ENCODE measurements around the gene DNASE1L1. TPM values are rescaled to one million over a fixed set of nuclear protein-coding genes. Genes with fewer than 3 reads are reported as not detected.

DNASE1L1 gene
- total RNA-seq, 1 donor from 2014 or later: 56.3 TPM

DNA sequence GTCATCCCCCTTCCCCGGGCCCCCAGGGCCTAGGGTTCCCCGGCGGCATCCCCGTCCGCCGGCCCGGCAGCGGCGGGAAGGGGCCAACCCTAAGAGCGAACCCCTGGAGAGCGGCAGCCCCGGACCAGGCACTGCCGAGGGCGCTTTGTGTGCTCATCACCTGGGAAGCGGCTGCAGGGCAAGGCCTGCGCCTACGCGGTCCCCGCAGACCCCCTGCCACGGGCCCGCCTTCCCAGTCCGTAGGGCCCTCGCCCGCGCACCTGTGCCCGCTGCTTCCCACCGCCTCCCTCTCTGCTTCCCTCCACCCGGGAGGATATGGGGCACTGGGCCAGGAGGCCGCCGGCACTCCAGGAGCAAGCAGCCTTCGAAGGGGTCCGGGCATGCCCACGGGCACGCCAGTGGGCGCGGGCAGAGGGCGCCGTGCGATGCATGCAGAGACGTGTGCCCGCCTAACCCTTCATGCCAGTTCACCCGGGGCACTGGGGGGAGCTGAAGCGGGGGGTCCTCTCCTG lies 37.2 kb downstream of the DNASE1L1 start:
- H3K27ac ChIP-seq (replicated peaks): peak overlapping the region; percentile 95
- DNase-seq: no peak
- H3K36me3 ChIP-seq: peaks cover 10% of the 10 kb centered on the region
- TF ChIP-seq, protein P1, sequence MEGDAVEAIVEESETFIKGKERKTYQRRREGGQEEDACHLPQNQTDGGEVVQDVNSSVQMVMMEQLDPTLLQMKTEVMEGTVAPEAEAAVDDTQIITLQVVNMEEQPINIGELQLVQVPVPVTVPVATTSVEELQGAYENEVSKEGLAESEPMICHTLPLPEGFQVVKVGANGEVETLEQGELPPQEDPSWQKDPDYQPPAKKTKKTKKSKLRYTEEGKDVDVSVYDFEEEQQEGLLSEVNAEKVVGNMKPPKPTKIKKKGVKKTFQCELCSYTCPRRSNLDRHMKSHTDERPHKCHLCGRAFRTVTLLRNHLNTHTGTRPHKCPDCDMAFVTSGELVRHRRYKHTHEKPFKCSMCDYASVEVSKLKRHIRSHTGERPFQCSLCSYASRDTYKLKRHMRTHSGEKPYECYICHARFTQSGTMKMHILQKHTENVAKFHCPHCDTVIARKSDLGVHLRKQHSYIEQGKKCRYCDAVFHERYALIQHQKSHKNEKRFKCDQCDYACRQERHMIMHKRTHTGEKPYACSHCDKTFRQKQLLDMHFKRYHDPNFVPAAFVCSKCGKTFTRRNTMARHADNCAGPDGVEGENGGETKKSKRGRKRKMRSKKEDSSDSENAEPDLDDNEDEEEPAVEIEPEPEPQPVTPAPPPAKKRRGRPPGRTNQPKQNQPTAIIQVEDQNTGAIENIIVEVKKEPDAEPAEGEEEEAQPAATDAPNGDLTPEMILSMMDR (IDR thresholded peaks at IDR 0.05; ENCODE audit: borderline replicate concordance): no peak
- peak overlapping the region; percentile 87 for H3K4me3 ChIP-seq
- intact Hi-C loops (cut with micrococcal nuclease): no loop called here
- no peaks in the 10 kb centered on the region for H3K9me3 ChIP-seq (replicated peaks)
- peaks cover 61% of the 10 kb centered on the region for H3K4me1 ChIP-seq
- no peaks in the 10 kb centered on the region for H3K27me3 ChIP-seq (ENCODE audit: low read depth)

DNA sequence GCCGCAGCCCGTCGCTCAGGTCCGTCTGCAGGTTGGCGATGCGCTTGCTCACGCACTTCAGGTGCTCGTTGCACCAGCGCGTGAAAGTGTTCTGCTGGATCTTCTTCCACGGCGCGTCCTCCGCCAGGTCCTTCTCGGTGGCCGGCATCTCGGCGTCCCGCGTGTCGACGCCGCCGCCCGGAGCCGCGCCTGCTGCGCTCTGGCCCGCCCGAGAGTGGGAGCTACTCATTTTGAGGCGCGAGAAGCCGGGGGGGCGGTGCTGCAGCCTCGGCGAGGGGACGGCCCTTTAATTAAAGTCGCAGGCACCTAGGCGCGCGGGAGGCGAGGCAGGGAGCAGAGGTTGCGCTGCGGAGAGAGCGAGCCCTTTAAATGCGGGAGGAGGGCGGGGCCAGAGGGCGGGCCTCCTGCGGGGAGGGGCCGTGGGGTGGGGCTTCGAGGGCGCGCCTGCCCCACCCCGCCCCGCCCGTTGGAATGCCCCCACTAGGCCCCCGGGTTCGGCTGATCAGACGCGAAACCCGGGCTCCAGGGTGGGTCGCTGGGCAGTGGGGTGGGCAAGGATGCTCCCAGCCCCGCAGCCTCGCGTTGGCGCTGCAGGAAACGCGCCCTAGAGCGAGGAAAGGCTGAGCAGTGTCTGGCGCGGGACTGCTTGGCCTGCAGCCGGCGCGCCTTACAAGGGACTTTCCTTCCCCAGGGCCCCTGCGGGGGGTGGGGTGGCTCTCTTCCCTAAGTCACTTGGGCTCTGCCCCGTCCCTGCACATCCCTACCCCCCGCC lies 37.9 kb downstream of the DNASE1L1 start:
- Histone ChIP-seq H3K4me1 (peaks cover 67% of the 10 kb centered on the region), H3K27me3 (ENCODE audit: low read depth) (no peaks in the 10 kb centered on the region), H3K36me3 (peaks cover 17% of the 10 kb centered on the region), H3K27ac (replicated peaks) (peak overlapping the region; percentile 95), H3K4me3 (peak overlapping the region; percentile 87), H3K9me3 (replicated peaks) (no peaks in the 10 kb centered on the region)
- DNase-seq: peak; percentile 95
- TF ChIP-seq, protein P1 (IDR thresholded peaks at IDR 0.05; ENCODE audit: borderline replicate concordance): no peak
- intact Hi-C loops (cut with micrococcal nuclease): no loop called here

DNA sequence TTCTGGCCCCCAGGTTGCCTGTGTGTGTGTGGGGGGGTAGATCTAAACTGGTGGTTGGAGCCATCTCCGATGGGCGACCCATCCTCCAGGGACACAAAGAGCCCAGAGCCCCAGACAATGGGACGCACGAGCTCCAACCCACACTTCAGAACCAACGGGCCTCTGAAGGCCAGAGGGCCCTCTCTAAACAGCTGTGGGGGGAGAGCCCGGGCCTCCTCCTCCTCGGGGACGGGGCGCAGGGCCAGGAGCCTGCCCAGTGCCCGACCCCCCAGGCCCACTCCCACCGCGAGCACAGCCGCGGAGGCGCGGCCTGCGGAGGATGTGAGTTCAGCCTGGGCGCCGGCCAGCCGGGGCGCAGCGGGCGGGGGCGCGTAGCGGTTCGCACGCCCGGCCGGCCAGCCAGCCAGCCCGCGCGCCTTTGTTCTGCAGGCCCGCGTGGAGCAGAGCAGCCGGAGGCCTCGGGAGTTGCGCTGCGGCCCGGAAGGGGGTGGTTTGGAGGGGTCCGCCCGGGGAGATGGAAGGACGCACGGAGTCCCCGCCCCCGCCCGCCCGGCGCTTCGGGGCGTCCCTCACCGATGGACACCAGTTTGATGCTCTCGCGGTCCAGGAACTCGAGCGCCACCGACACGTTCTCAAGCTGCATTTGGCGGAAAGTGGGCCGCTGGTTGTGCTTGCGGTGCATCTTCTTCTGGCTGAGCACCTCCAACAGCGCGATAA lies 38.6 kb downstream of the DNASE1L1 start:
- no peaks in the 10 kb centered on the region for H3K27me3 ChIP-seq (ENCODE audit: low read depth)
- peak; percentile 31 for DNase-seq
- H3K4me3 ChIP-seq: peak overlapping the region; percentile 87
- peaks cover 24% of the 10 kb centered on the region for H3K36me3 ChIP-seq
- peak overlapping the region; percentile 95 for H3K27ac ChIP-seq (replicated peaks)
- H3K4me1 ChIP-seq: peaks cover 74% of the 10 kb centered on the region
- H3K9me3 ChIP-seq (replicated peaks): no peaks in the 10 kb centered on the region
- TF ChIP-seq, protein P1 (IDR thresholded peaks at IDR 0.05; ENCODE audit: borderline replicate concordance): no peak
- intact Hi-C loops (cut with micrococcal nuclease): no loop called here

DNA sequence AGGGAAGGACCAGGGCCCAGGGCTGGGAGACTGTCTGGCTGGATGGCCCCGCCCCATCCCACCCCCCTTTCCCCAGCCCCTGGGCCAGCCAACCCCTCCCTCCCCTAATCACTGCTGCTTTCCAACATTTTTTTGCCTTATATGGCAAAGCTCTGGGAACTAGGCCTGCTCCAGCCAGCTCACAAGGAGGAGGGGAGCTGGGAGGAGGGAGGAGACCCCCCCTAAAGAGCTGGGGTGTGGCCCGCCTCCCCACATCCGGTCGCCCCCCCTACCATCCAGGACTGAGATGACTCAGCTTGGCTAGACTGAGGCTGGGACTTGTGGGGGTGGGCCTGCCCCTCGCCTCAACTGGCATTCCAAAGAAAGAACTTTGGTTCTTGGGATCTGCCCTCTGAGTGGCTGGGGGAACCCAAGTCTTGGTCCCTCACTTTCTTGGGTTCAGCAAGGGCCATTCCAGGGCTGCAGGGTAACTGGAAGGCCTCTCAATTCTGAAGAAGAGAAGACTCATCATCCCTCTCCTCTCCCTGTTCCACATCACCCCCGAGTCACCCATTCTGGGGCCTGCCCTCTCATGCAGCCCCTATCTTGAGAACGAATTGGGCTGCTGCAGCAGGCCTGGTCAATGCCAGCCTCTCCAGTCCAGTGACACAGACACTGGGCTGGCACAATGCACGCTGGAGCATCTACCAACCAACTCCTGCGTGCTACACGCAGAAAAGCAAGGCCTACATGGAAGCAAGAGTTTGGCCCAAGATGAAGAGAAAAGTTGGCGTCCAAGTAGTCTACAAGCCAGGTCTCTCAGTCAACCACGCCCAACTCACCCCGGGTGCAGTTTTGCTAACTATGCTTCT lies 39.4 kb downstream of the DNASE1L1 start:
- Histone ChIP-seq H3K27me3 (ENCODE audit: low read depth) (no peaks in the 10 kb centered on the region), H3K4me1 (peaks cover 80% of the 10 kb centered on the region), H3K27ac (replicated peaks) (peak overlapping the region; percentile 95), H3K4me3 (peak overlapping the region; percentile 87), H3K36me3 (peaks cover 32% of the 10 kb centered on the region), H3K9me3 (replicated peaks) (no peaks in the 10 kb centered on the region)
- intact Hi-C loops (cut with micrococcal nuclease): no loop called here
- TF ChIP-seq, protein P1 (IDR thresholded peaks at IDR 0.05; ENCODE audit: borderline replicate concordance): no peak
- DNase-seq: peak; percentile 84
